ENCODE measurements around the gene CNIH4.

GRCh38 chr1:224392411-224393249, 36.0 kb downstream of the CNIH4 start:
- TF ChIP-seq FOXK1 (CRISPR knock-in tag; IDR thresholded peaks at IDR 0.05), result no peak
- TF ChIP-seq CREB1 (CRISPR knock-in tag; IDR thresholded peaks at IDR 0.05), result no peak
- TF ChIP-seq ZBTB21 (CRISPR knock-in tag; IDR thresholded peaks at IDR 0.05; ENCODE audit: borderline replicate concordance), result no peak
- TF ChIP-seq, protein P1, sequence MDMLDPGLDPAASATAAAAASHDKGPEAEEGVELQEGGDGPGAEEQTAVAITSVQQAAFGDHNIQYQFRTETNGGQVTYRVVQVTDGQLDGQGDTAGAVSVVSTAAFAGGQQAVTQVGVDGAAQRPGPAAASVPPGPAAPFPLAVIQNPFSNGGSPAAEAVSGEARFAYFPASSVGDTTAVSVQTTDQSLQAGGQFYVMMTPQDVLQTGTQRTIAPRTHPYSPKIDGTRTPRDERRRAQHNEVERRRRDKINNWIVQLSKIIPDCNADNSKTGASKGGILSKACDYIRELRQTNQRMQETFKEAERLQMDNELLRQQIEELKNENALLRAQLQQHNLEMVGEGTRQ (CRISPR knock-in tag; IDR thresholded peaks at IDR 0.05), result no peak
- no peak for TF ChIP-seq MXD4 (CRISPR knock-in tag; IDR thresholded peaks at IDR 0.05; ENCODE audit: borderline replicate concordance)
- TF ChIP-seq, protein P2, sequence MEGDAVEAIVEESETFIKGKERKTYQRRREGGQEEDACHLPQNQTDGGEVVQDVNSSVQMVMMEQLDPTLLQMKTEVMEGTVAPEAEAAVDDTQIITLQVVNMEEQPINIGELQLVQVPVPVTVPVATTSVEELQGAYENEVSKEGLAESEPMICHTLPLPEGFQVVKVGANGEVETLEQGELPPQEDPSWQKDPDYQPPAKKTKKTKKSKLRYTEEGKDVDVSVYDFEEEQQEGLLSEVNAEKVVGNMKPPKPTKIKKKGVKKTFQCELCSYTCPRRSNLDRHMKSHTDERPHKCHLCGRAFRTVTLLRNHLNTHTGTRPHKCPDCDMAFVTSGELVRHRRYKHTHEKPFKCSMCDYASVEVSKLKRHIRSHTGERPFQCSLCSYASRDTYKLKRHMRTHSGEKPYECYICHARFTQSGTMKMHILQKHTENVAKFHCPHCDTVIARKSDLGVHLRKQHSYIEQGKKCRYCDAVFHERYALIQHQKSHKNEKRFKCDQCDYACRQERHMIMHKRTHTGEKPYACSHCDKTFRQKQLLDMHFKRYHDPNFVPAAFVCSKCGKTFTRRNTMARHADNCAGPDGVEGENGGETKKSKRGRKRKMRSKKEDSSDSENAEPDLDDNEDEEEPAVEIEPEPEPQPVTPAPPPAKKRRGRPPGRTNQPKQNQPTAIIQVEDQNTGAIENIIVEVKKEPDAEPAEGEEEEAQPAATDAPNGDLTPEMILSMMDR (IDR thresholded peaks at IDR 0.05), result no peak
- no peak for TF ChIP-seq ETV6 (CRISPR knock-in tag; IDR thresholded peaks at IDR 0.05)
